SU-DHL-6 (cell line): ENCODE data around the gene ZFAND3.

Experiments
- EZH2phosphoT487 ChIP-seq: fragments of 200-600 bp; sonication (generic), shearing (Covaris generic); conservative IDR thresholded peaks from 2 replicates; pipeline ENCODE4 v1.6.1; 2018; ENCODE audit warnings: mild to moderate bottlenecking, antibody characterized with exemption, low read length, moderate library complexity, mixed read lengths
- TF ChIP-seq, protein P1 (sequence below): fragments of 200-600 bp; sonication (generic); IDR thresholded peaks from one replicate; pipeline ENCODE4 v1.5.1; 2017; ENCODE audit warnings: antibody characterized with exemption, mild to moderate bottlenecking, low read length, moderate library complexity; ENCODE audit not compliant: insufficient read depth, poor library complexity, severe bottlenecking

DNA sequence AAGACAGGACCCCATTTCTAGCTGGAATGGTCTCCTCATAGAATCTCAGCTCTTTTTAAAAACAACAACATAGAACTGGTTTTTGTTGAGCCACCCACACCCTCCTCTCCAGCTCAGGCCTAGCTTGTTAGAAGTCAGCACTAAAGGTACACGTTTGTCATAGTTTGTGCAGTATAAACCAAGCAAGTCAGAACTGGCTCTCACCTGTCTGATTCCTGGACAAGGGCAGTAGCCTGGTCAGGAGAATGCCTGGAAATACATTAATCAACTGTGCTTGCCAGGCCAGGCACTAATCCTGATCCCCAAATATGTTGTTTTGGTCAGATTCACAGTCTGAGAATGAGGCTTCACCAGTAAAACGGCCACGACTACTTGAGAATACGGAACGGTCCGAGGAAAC lies 296.7 kb downstream of the ZFAND3 start:
- TF ChIP-seq, protein P1, sequence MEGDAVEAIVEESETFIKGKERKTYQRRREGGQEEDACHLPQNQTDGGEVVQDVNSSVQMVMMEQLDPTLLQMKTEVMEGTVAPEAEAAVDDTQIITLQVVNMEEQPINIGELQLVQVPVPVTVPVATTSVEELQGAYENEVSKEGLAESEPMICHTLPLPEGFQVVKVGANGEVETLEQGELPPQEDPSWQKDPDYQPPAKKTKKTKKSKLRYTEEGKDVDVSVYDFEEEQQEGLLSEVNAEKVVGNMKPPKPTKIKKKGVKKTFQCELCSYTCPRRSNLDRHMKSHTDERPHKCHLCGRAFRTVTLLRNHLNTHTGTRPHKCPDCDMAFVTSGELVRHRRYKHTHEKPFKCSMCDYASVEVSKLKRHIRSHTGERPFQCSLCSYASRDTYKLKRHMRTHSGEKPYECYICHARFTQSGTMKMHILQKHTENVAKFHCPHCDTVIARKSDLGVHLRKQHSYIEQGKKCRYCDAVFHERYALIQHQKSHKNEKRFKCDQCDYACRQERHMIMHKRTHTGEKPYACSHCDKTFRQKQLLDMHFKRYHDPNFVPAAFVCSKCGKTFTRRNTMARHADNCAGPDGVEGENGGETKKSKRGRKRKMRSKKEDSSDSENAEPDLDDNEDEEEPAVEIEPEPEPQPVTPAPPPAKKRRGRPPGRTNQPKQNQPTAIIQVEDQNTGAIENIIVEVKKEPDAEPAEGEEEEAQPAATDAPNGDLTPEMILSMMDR, result no peak
- no peak for TF ChIP-seq EZH2phosphoT487
